OCI-LY3 (cell line): ENCODE results near the gene ARHGDIA.

Experiments used
- CTCF ChIP-seq: fragments of 200-600, 300-600 bp; sonication (generic); IDR thresholded peaks from 2 replicates; pipeline ENCODE4 v1.5.1; 2014; ENCODE audit warnings: antibody characterized with exemption, low read length, low read depth
- EZH2phosphoT487 ChIP-seq: fragments of 200-600 bp; shearing (Covaris generic); IDR thresholded peaks from 2 replicates; pipeline ENCODE4 v1.6.1; 2018; ENCODE audit warnings: antibody characterized with exemption, mixed run types, low read depth

- TF ChIP-seq CTCF (no peak), EZH2phosphoT487 (no peak)
These were observed 38.5 kb downstream of the ARHGDIA start for GRCh38 chr17:81832608-81833159.
